SK-N-SH (cell line): ENCODE results near the gene KLK15. TPM values are rescaled to one million over a fixed set of nuclear protein-coding genes. Genes with fewer than 3 reads are reported as not detected.

Experiments
- CTCF ChIA-PET: fragments of 300-600, 350-600 bp; formaldehyde crosslinking; extraction: SDS; loops from one replicate; lab custom pipeline; 2021; lab: Yijun Ruan, JAX
- POLR2A ChIA-PET: fragments of 350-600 bp; sonication (Branson Sonifier 250); formaldehyde crosslinking; extraction: SDS; loops from one replicate; lab custom pipeline; 2020; ENCODE audit warnings: antibody characterized with exemption, inconsistent platforms; lab: Yijun Ruan, JAX
- DNase-seq: peaks from one replicate; pipeline ENCODE4 v3.0.0; 2012
- H2AFZ ChIP-seq: fragments of 200-600 bp; sonication (generic); 2 replicates; pipeline ENCODE4 v1.8.1; 2016; ENCODE audit warnings: antibody characterized with exemption, mild to moderate bottlenecking, low read depth
- H3F3A ChIP-seq: fragments of 200-600 bp; sonication (generic); replicated peaks from 2 replicates; pipeline ENCODE3; 2016; ENCODE audit warnings: antibody characterized with exemption, mild to moderate bottlenecking; ENCODE audit not compliant: insufficient read depth
- H3K27ac ChIP-seq, 2 experiments: fragments of 200-500 bp in 1 of 2; fragments of 200-600 bp in 1 of 2; sonication (Bioruptor generic) in 1 of 2; sonication (generic), shearing (Covaris generic) in 1 of 2; 2 replicates each; pipeline versions ENCODE4 v1.5.1 to v1.6.1; 2014 to 2016; ENCODE audit warnings: low read depth in 2 of 2, inconsistent platforms in 1 of 2, low read length in 1 of 2, mild to moderate bottlenecking in 1 of 2, mixed read lengths in 1 of 2
- H3K27me3 ChIP-seq: fragments of 200-600 bp; sonication (generic), shearing (Covaris generic); 2 replicates; pipeline ENCODE4 v1.6.1; 2016; ENCODE audit warnings: mixed run types; ENCODE audit not compliant: insufficient read depth
- H3K36me3 ChIP-seq, 2 experiments: fragments of 200-500 bp in 1 of 2; fragments of 200-600 bp in 1 of 2; sonication (Bioruptor generic) in 1 of 2; sonication (generic) in 1 of 2; replicated peaks in 1 of 2; 2 replicates each; pipeline versions ENCODE3 to v1.5.1; 2014 to 2016; ENCODE audit warnings: low read length in 1 of 2, mild to moderate bottlenecking in 1 of 2; ENCODE audit not compliant: insufficient read depth in 2 of 2, control insufficient read depth in 1 of 2
- H3K4me1 ChIP-seq, 2 experiments: fragments of 200-500 bp in 1 of 2; fragments of 200-600 bp in 1 of 2; sonication (Bioruptor generic) in 1 of 2; sonication (generic), shearing (Covaris generic) in 1 of 2; 2 replicates each; pipeline versions ENCODE4 v1.5.1 to v1.6.1; 2014 to 2016; ENCODE audit warnings: low read depth in 1 of 2, low read length in 1 of 2, mixed run types in 1 of 2; ENCODE audit not compliant: insufficient read depth in 2 of 2, control insufficient read depth in 1 of 2
- H3K4me2 ChIP-seq: fragments of 200-600 bp; sonication (generic), shearing (Covaris generic); 2 replicates; pipeline ENCODE4 v1.6.1; 2017; ENCODE audit warnings: mixed run types
- H3K4me3 ChIP-seq, 2 experiments: fragments of 200-500 bp in 1 of 2; fragments of 200-600 bp in 1 of 2; sonication (Bioruptor generic) in 1 of 2; sonication (generic), shearing (Covaris generic) in 1 of 2; 2 replicates each; pipeline versions ENCODE4 v1.5.1 to v1.8.1; 2014 to 2016; ENCODE audit warnings: low read depth in 2 of 2, inconsistent platforms in 1 of 2, low read length in 1 of 2, mild to moderate bottlenecking in 1 of 2, mixed read lengths in 1 of 2, moderate library complexity in 1 of 2
- H3K79me2 ChIP-seq: fragments of 200-600 bp; sonication (generic); 2 replicates; pipeline ENCODE4 v1.8.1; 2017; ENCODE audit warnings: mild to moderate bottlenecking; ENCODE audit not compliant: insufficient read depth
- H3K9ac ChIP-seq: fragments of 200-600 bp; sonication (generic); 2 replicates; pipeline ENCODE4 v1.6.1; 2017; ENCODE audit warnings: mixed run types
- H3K9me2 ChIP-seq: fragments of 200-600 bp; sonication (generic); 2 replicates; pipeline ENCODE4 v1.6.1; 2017; ENCODE audit warnings: mixed run types
- H3K9me3 ChIP-seq: fragments of 200-600 bp; sonication (generic); 2 replicates; pipeline ENCODE4 v1.6.1; 2017; ENCODE audit warnings: mixed run types, mild to moderate bottlenecking, moderate library complexity
- H4K20me1 ChIP-seq: fragments of 200-600 bp; sonication (generic); 2 replicates; pipeline ENCODE4 v1.6.1; 2017; ENCODE audit warnings: mild to moderate bottlenecking, mixed run types; ENCODE audit not compliant: insufficient read depth
- EZH2phosphoT487 ChIP-seq: fragments of 200-600 bp; sonication (generic); IDR thresholded peaks from 2 replicates; pipeline ENCODE4 v1.6.1; 2017; ENCODE audit warnings: low read depth, mixed run types, mild to moderate bottlenecking, antibody characterized with exemption, moderate library complexity, borderline replicate concordance
- FOXM1 ChIP-seq: IDR thresholded peaks from 2 replicates; pipeline ENCODE4 v1.4.0; 2012; ENCODE audit warnings: low read depth, mild to moderate bottlenecking
- GABPA ChIP-seq: IDR thresholded peaks from 2 replicates; pipeline ENCODE4 v1.4.0; 2012; ENCODE audit warnings: low read depth, mild to moderate bottlenecking
- IRF3 ChIP-seq: fragments of 150-350 bp; IDR thresholded peaks from 2 replicates; pipeline ENCODE4 v1.6.1; 2016; ENCODE audit warnings: mild to moderate bottlenecking, low read depth, low read length
- MAX ChIP-seq: IDR thresholded peaks from 2 replicates; pipeline ENCODE4 v1.4.0; 2012; ENCODE audit warnings: low read depth
- MEF2A ChIP-seq: IDR thresholded peaks from 2 replicates; pipeline ENCODE4 v1.4.0; 2012; ENCODE audit warnings: low read depth, borderline replicate concordance
- MXI1 ChIP-seq: IDR thresholded peaks from 2 replicates; pipeline ENCODE4 v1.6.1; 2012; ENCODE audit warnings: mild to moderate bottlenecking, low read depth, low read length, improper control_type of control experiment
- POLR2AphosphoS5 ChIP-seq: IDR thresholded peaks from 2 replicates; pipeline ENCODE4 v1.6.1; 2012; ENCODE audit warnings: low read depth, low read length
- RXRA ChIP-seq: IDR thresholded peaks from 2 replicates; pipeline ENCODE4 v1.4.0; 2012; ENCODE audit warnings: low read depth, mild to moderate bottlenecking, borderline replicate concordance
- YY1 ChIP-seq: IDR thresholded peaks from 2 replicates; pipeline ENCODE4 v1.4.0; 2012; ENCODE audit warnings: low read depth, mild to moderate bottlenecking
- WGBS: methylation state at CpG from one replicate; pipeline ENCODE4 v1.1.6; 2017; ENCODE audit warnings: low lambda C conversion rate; 5-methylcytosine and 5-hydroxymethylcytosine counted together
- polyA plus RNA-seq, 3 experiments: library from polyadenylated mRNA; depleted of rRNA; stranded (reverse); fragments of >200 nt; gene quantifications; 2 replicates each; pipeline ENCODE4 v1.2.3, GENCODE V29; 2012
- TF ChIP-seq, protein P1 (sequence below): fragments of 200-600 bp; sonication (generic); IDR thresholded peaks from 2 replicates; pipeline ENCODE4 v1.6.1; 2017; ENCODE audit warnings: antibody characterized with exemption, mild to moderate bottlenecking, moderate library complexity
- TF ChIP-seq, protein P2 (sequence below): fragments of 150-350 bp; IDR thresholded peaks from 2 replicates; pipeline ENCODE4 v1.6.1; 2017; ENCODE audit warnings: antibody characterized with exemption, low read length, low read depth, borderline replicate concordance

Gene KLK15
- polyA plus RNA-seq, 1 of the 3 experiments (the other 2 are of a cell fraction), result not detected

- peak; percentile 84 for TF ChIP-seq MXI1
- TF ChIP-seq, protein P1, sequence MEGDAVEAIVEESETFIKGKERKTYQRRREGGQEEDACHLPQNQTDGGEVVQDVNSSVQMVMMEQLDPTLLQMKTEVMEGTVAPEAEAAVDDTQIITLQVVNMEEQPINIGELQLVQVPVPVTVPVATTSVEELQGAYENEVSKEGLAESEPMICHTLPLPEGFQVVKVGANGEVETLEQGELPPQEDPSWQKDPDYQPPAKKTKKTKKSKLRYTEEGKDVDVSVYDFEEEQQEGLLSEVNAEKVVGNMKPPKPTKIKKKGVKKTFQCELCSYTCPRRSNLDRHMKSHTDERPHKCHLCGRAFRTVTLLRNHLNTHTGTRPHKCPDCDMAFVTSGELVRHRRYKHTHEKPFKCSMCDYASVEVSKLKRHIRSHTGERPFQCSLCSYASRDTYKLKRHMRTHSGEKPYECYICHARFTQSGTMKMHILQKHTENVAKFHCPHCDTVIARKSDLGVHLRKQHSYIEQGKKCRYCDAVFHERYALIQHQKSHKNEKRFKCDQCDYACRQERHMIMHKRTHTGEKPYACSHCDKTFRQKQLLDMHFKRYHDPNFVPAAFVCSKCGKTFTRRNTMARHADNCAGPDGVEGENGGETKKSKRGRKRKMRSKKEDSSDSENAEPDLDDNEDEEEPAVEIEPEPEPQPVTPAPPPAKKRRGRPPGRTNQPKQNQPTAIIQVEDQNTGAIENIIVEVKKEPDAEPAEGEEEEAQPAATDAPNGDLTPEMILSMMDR, result no peak
- TF ChIP-seq MEF2A, result no peak
- no peak for TF ChIP-seq EZH2phosphoT487
- no peak for TF ChIP-seq FOXM1
- no peak for TF ChIP-seq IRF3
- TF ChIP-seq GABPA, result no peak
- peak; percentile 81 for TF ChIP-seq MAX
- TF ChIP-seq, protein P2, sequence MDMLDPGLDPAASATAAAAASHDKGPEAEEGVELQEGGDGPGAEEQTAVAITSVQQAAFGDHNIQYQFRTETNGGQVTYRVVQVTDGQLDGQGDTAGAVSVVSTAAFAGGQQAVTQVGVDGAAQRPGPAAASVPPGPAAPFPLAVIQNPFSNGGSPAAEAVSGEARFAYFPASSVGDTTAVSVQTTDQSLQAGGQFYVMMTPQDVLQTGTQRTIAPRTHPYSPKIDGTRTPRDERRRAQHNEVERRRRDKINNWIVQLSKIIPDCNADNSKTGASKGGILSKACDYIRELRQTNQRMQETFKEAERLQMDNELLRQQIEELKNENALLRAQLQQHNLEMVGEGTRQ, result peak; percentile 69
- TF ChIP-seq POLR2AphosphoS5, result peak; percentile 98
- no peak for TF ChIP-seq RXRA
Measured at GRCh38 chr19:50804420-50805272, 28.7 kb downstream of the KLK15 start (continued).

- ChIA-PET POLR2A (interaction anchor here (0.7 to 2.2 kb wide), 6 partner anchors 9 to 111 kb away, joined by 3 to 8 read pairs (median 4); no protein-coding TSS in a partner anchor), CTCF (interaction anchor here (0.5 to 2.6 kb wide), 4 partner anchors 18 to 884 kb away, joined by 3 to 9 read pairs (median 4); no protein-coding TSS in a partner anchor)
- Histone ChIP-seq H3K4me3 (peak overlapping the region; percentile 83 to 100), H3K79me2 (peaks cover 46% of the 10 kb centered on the region), H3K4me2 (peak overlapping the region; percentile 79), H2AFZ (peak overlapping the region; percentile 74; the same call in 1 of the 2 replicates), H3K27me3 (no peaks in the 10 kb centered on the region), H3K9ac (peak overlapping the region; percentile 98), H3K36me3 (peaks cover 14 to 20% of the 10 kb centered on the region in 2 experiments), H3K9me2 (no peaks in the 10 kb centered on the region), H3F3A (no peaks in the 10 kb centered on the region), H3K27ac (peak overlapping the region; percentile 98 to 99), H3K4me1 (peaks cover 7 to 12% of the 10 kb centered on the region in 2 experiments; a peak in 2 of 4 replicates), H4K20me1 (peaks cover 41% of the 10 kb centered on the region), H3K9me3 (no peaks in the 10 kb centered on the region)
- under 1% methylated on average over 24 of the region's 40 CpGs for WGBS
- peak; percentile 87; the same call in 1 of the 2 replicates for TF ChIP-seq YY1
- TF ChIP-seq RXRA, result no peak
- peak; percentile 79 for DNase-seq
Measured at GRCh38 chr19:50803633-50804419, 29.5 kb downstream of the KLK15 start.
